Stimulated activated CD8-positive, alpha-beta memory T cell treated with anti-CD3 and anti-CD28 coated beads, Interleukin-15, amount 100 ng/mL, for 48 hours (primary cell): ENCODE data around the gene ITGB8.

ENCODE experiments used
- DNase-seq, 2 donors: peaks; one replicate each; pipeline ENCODE4 v3.0.0-alpha.2; 2020; ENCODE audit warnings: low read depth in 2 of 2

Gene ITGB8

DNA sequence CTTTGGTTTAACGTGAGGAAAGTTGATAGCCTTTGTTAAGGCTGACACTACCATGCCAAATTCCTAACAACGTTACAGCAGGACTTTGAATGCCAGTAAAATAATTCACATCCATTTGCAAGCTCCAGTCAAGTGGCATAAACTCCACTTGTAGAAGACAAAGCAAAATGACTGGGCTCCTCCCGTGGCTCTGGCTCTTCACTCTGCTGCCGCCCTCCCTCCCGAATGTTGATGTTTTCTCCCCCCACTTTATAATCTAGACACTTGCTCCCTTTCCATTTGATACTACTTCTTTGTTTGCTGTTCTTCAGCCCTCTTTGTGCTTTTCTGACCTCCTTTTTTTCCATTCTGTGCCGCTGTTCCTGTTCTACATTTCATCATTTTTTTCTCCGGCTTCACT lies 22.8 kb upstream of the ITGB8 start:
- no peak for DNase-seq

DNA sequence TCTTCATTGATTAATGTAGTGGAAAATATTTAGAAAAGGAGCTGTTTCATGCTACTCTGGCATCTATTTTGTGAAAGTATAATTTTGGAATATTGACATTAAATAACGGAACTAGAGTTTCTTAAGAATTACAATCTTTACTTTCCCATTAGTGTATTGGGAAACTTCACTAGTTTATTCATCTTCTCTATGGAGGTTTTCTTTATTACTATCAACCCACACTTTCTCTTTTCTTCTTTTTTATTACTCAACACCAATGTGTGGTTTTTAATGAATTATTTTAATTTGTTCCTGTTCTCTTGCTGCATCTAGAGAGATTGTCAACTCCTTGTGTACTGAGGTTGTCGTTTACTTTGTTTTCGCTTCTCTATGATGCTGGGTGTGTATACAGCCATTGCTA lies 20.4 kb upstream of the ITGB8 start:
- no peak for DNase-seq

DNA sequence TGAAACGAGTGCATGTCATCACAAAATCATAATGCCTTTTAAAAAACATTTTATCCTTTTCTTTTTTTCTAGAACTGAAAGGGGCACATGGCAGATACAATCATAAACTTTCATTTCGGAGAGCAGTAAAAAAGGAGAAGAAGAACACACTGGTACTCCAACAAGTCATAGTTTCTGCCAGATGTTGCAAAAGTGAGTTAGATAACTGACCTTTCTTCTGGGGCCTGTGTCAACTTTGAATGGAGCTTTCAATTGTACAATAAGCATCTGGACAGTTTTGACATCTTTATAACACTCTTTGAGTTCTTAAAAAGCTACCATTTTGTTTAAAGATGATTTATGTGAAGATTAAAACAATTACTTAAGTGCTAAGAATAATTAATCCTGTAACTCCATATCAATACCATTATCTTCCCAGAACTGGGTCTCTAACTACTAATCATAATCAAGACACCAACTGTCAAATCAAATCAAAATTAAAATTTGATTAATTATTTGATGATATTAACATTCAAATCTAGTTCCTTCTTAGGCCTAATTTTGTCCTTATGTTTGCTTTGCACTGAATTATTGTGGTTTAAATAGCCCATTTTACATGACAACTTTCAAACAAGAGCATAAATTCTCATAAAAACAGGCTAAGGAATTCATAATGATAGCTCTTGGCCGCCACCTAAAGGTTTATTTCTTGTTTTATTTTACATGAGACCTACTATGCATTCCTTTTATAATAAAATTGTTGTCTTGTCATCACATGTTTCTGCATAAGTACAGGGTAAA lies 19.5 kb upstream of the ITGB8 start:
- DNase-seq: no peak

DNA sequence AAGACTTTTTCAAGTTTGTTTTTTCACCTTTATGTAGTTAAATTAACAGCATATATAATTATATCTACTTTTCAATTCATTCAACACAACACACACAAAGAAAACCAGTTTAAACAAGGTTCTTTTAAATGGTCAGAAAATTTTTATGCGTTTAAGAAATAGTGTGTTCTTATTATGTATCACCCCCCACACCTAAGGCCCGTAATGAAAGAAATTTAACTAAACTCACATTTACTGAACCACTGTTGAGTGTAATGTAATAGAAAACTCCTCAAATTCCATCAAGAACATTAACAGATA lies 19.0 kb upstream of the ITGB8 start:
- DNase-seq: no peak

DNA sequence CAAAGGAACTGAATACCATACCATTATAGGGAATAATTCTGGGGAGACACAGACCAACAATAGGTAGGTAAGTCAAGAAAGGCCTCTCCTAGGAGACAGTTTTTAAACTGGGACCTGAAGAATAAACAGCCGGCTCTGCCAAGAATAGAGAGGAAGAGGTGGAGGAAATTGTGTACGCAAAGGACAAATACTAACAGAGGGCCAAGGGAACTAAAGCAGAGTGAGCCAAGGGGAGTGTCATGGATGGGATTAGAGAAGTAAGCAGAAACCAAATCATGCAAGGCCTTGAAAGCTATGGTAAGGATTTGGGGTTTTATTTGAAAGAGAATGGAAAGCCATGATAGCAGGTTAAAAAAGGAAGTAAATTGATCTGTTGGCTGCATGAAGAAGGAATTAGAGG lies 18.1 kb upstream of the ITGB8 start:
- DNase-seq: no peak

DNA sequence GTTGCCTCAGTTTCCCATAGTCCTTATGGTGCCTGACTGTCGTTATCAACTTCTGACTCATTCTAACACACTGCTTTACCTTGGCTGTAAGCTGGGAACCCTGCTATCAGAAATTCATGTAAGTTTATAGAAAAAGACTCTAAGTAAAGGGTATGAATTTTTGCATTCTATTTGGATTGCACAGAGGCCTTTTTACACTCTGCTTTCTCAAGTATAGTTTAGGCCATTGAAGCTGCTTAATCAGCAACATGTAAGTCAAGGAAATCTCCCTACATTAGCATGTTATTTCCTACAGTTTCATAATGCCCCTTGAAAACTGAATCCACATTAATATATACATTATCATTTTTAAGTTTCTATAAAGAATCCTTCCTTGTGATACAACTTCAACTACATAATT lies 17.1 kb upstream of the ITGB8 start:
- no peak for DNase-seq

DNA sequence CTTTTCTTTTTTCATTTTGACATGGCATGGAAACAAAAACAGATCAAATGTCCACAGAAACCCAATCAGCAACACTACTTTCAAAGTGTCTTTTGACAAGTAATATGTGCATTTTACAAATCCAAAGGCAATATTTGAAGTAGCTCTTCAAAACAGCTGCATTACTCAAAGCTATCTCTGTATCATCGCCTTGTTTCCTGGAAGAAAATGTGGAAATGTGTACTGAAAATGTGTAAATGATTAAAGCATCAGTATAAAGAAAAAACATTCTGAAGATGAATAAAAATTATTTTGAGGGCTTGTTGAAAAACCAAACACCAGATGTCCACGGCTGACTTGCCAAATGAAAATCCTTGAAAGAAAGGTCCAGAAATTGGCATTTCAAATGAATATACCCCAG lies 16.5 kb upstream of the ITGB8 start:
- no peak for DNase-seq

DNA sequence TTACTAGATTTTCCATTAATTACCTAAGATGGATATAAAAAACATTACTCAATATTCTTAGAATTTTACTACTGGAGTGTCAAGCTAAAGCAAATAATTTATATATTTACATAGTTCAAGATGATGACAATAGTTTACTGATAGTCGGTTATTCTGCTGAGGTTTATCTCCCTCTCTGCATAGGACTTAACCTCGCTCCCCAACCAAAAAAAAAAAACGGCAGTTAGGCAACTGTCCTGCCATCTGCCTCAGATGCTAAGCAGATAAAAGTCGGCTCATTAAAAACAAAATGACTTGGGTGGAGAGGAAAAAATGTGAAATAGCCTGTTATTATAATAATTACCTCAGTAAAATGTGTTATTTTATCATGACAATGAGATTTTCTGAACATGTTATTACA lies 14.0 kb upstream of the ITGB8 start:
- DNase-seq: no peak

DNA sequence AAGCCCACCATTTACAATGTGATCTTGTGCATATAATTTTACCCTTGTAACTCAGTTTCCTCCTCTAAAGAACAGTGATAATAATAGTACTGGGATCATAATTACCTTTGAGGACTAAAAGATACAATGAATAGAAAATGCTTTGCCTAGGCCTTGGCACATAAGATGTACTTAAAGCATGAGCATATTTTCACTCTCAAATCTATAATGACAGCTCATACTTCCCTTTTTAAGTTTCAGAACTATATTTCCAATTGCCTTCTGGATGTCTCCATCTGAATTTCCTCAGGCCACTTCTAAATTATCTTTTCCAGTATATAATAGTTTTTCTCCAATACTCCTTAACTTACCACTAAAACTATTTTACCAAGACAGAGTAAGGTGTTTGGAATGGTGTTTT lies 13.3 kb upstream of the ITGB8 start:
- DNase-seq: no peak

DNA sequence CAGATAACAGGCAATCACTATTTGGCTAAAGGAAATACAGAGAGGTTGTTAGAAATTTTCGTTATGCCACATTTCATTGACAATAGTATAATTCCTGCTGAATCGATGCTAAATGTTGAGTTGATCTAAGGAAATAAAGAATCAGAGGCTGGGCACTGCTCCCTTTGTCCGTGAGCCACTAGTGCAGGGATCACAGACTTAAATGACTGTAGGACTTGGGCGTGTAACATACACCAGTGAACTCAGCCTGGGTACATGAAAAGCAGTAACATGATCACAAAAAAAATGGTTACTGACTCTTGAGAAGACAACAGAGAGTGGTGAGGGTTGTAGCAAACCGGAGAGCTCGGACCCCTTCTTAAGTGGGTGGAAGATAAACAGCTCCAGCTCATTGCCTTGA lies 11.8 kb upstream of the ITGB8 start:
- no peak for DNase-seq

DNA sequence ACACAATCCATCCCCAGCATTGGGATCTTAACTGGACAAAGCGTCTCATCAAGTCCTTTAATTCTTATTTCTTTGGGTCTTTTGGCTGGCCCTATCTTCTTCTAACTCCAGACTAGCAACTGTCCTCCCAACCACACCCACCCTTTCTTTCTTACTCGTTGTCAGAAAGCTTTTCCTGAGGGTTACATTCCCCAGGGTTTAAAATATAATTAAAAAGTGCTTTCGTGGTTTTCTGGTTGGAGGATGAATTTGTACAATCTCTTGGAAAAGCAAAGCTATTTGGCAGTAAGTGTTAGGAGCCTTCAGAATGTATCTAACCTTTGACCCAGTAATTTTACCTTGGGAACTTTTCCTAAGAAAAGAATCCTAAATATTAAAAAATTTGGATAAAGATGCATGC lies 10.4 kb upstream of the ITGB8 start:
- no peak for DNase-seq

DNA sequence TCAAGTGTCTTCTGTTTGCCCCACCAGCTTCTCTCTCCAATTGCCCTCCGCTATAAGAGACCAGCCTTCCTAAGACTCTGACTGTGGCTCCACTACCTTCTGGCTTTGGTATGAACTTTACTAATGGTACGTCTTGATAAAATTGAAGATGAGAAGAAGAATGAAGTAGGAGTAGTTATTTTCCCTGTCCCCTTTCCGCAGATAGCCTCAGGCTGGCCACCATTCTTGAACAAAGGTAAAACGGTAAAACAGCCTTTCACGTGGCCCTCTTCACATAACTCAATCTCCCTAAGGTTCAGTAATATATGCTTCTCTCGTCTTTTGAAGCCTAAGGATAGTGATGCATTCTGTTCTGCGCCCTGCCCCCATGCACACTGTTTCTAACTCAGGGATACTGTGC lies 9.9 kb upstream of the ITGB8 start:
- no peak for DNase-seq

DNA sequence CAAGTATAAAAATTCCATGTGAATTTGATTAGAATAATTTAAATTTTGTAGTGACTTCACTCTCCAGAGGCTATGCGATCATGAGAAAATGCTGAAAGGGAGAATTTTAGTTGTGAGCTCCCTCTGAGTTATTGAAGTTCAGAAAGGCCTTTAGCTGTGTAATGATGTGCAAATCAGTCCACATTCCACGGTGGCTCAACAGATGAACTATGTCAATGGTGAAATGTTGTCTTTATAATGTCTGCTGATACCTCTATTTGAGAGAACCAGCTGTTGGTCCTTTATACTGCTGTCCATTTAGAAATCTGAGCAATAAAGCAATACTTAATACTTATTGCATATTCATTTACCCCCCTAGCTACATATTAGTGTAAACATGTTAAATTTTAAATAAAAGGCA lies 7.1 kb upstream of the ITGB8 start:
- no peak for DNase-seq

DNA sequence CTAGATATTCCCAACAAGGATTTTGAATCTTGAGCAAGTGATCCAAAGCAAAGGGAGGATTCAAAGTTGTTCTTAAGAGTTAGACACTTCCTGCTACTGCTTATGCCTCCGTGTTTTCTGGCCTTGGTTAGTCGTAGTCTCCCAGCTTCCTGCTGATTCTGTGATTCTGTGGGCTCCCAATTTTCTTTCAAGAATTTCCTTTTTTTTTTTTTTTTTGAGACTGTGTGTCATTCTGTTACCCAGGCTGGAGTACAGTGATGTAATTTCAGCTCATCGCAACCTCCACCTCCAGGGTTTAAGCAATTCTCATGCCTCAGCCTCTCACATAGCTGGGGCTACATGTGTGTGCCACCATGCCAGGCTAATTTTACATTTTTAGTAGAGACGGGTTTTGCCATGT lies 4.4 kb upstream of the ITGB8 start:
- no peak for DNase-seq

DNA sequence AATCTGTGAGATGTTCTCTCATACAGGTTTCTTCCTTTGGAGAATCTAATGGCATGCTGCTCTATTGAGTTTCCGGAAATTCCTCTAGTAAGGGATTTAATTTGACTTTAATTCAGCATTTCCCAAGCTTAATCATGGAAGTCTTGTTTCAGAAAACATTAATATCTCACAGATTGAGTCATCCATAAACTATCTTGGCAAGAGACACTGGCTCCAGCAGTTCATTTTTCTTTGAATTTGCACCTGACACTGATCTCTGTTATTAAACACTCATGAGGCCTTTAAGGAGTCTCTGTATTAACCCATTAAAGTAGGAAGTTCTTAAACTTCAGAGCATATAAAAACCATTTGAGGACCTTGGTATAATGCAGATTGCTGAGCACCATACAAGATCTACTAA lies 3.6 kb upstream of the ITGB8 start:
- no peak for DNase-seq

DNA sequence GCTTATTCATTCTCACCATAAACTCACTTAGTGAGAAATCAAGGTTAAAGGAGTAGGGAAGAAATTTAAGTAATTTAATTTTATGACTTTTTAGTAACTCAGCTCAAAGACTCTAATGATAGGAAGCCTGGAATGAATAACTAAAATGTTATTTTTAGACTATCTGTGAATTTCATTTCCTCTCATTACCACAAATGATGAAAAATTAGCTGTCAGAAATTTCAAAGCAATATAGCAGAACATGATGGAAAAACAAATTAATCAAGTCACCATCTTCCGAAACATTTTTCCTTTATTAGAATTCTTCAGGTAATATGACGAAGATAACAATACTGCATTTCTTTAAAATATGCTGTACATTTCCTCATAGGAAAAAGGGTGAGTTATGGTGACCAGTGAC lies 2.7 kb upstream of the ITGB8 start:
- no peak for DNase-seq

DNA sequence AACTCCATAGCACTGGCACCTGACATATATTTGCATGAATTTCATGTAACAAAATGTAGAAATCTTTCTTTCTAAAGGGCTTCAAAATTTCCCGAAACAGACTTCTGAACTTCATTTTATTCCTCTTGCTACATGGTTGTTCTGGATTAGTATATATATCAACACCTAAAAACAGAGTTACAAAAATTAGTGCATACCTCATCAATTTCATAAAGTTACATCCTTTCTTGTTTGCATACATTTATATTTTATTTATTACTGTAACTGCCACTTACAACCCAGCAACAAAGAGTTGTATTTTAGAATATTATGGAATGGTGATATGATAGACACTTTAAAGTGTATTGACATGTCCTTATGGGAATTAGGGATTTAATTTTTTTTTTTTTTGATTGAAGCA lies 2.0 kb upstream of the ITGB8 start:
- no peak for DNase-seq

DNA sequence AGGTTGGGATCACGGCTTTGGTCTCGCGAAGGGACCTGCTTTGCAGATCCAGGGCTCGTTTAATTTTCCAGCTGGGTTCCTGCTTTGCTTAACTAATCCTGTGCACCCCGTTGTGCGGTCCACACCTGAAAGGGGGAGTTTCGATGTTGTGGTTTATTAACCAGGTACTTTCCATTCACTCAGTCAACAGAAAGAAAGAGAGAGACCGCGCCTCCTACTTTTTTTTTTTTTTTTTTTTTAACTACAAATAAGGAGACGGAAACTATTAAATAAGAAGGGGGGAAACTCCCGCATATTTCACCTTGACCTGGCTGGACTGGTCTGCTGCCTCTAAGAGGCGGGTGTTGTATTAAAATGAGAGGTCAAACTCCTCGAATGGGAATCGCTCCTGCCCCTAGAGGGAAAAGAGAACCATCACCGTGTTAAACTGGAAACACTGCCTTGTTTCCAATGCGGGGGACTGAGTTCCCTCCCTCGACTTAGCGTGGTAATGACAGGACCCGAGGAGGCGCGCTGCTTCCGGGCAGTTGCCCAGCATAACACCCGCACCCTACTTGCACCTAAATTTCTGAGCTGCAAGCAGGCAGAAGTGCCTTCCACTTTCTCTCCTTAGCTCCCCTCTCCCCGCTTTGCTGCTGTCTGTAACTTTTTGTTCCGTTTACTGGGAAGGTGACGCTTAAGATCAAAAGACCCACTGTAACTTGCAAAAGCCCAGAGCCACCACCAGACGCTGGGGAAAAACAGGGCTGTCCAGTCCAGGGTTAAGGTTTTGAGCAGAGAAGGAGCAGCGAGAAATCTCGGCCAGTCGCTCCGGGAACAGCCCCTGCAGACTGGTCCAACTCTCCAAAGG lies 1.1 kb upstream of the ITGB8 start:
- DNase-seq: no peak

DNA sequence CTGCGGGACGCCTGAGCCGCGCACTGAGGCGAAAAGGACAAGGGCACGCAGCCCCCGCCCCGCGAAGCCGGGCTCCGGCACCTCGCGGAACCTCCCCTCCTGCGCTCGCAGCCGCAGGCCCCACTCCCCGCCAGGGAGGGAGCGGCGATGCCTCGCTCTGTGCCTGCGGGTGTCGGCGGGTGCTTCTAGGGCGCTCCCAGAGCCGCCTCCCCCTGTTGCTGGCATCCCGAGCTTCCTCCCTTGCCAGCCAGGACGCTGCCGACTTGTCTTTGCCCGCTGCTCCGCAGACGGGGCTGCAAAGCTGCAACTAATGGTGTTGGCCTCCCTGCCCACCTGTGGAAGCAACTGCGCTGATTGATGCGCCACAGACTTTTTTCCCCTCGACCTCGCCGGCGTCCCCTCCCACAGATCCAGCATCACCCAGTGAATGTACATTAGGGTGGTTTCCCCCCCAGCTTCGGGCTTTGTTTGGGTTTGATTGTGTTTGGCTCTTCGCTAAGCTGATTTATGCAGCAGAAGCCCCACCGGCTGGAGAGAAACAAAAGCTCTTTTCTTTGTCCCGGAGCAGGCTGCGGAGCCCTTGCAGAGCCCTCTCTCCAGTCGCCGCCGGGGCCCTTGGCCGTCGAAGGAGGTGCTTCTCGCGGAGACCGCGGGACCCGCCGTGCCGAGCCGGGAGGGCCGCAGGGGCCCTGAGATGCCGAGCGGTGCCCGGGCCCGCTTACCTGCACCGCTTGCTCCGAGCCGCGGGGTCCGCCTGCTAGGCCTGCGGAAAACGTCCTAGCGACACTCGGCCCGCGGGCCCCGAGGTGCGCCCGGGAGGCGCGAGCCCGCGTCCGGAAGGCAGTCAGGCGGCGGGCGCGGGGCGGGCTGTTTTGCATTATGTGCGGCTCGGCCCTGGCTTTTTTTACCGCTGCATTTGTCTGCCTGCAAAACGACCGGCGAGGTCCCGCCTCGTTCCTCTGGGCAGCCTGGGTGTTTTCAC lies 519 bp downstream of the ITGB8 start:
- DNase-seq: peak in 1 of 2 donors; percentile 26

DNA sequence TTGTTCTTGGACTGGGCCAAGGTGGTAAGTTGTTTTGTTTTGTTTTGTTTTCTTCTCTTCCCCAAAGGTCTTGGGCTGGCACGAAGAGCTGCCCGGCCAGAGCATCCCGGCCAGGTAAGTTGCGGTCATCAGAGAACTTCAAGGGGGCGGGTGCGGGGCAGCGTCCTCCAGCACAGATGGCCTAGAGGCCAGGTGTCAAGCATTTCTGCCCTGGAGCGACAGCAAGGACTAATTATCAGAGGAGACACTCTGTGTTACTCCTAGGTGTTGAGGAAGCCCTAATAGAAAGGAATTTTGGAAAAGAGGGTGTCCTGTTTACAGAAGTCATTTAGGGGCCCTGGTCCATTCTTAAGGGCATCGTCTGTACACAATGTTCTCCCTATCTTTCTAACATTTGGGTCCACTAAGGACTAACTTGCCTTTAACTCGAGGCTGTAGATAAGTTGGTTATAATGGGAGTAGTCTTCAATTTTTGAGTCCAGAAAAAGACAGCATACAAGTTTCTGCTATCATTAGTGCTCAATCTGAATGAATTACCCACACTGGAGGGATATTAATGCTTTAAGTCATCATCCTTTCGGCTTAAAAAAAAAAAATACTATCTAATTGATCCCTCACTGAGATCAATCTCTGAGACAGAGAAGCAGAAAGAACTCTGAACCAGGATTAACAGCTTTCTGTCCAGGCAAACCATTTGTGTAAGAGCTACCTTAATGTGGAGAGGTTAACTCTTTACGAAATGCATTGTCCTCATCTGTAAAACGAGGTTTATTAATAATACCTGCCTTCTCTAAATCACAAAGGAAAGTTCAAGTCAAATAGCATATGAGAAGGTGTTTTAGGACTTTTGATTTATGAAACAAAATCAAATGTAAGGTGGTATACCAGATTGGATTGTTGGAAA lies 1.5 kb downstream of the ITGB8 start:
- DNase-seq: no peak

DNA sequence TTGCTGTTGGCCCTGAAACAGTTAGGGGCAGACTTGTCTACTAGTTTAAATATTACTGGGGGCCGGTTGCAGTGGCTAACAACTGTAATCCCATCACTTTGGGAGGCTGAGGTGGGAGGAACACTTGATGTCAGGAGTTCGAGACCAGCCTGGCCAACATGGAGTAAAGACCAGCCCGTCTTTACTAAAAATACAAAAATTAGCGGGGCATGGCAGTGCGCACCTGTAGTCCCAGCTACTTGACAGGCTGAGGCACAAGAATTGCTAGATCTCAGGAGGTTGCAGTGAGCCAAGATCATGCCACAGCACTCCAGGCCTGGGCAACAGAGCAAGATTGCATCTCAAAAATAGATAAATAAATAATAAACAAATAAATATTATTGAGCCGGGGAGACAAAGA lies 7.6 kb downstream of the ITGB8 start:
- DNase-seq: no peak
